GM12873 (cell line): ENCODE data around the gene DAP.

Source experiments
- TF ChIP-seq, protein P1 (sequence below): IDR thresholded peaks from 2 replicates; pipeline ENCODE4 v1.5.1; 2012; ENCODE audit warnings: low read depth, mild to moderate bottlenecking, moderate library complexity, low read length, control low read depth; ENCODE audit not compliant: insufficient read depth; ENCODE audit errors: missing control alignments

Gene DAP

DNA sequence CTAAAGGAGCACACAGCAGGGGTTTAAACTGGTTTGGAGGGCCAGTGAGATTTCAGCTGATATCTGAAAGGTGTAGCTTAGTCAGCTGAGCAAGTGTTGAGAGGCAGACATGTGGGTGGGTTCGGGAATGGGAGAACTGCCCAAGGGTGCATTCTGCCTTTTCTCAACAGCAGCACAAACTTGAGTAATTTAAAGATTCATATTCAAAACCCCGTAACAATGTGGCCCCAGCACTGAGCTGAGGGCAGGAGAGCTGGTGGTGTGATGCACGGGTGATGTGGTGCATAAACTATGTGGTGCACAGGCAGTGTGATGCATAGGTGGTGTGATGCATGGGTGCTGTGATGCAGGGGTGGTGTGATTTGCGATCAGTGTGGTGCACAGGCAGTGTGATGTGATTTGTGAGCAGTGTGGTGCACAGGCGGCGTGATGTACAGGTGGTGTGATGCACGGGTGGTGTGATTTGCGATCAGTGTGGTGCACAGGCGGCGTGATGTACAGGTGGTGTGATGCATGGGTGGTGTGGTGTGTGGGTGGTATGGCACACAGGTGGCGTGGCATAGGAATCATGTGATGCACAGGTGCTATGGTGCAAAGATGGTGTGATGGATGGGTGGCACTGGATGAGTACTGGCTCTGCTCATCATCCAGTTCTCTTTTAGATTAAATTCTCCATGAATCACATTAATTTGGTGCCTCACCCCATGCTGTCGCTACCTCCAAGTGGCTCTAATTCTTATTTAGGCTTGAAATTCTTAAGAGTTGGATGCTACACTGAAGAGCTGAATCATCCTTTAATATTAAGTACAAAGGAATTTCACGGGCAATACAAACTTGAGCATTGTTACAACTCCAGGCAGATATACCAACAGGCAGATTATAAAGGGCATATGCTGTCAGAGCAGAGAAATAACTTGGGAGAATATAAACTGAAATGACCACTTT is 53.6 kb downstream of the DAP start:
- TF ChIP-seq, protein P1, sequence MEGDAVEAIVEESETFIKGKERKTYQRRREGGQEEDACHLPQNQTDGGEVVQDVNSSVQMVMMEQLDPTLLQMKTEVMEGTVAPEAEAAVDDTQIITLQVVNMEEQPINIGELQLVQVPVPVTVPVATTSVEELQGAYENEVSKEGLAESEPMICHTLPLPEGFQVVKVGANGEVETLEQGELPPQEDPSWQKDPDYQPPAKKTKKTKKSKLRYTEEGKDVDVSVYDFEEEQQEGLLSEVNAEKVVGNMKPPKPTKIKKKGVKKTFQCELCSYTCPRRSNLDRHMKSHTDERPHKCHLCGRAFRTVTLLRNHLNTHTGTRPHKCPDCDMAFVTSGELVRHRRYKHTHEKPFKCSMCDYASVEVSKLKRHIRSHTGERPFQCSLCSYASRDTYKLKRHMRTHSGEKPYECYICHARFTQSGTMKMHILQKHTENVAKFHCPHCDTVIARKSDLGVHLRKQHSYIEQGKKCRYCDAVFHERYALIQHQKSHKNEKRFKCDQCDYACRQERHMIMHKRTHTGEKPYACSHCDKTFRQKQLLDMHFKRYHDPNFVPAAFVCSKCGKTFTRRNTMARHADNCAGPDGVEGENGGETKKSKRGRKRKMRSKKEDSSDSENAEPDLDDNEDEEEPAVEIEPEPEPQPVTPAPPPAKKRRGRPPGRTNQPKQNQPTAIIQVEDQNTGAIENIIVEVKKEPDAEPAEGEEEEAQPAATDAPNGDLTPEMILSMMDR: no peak

DNA sequence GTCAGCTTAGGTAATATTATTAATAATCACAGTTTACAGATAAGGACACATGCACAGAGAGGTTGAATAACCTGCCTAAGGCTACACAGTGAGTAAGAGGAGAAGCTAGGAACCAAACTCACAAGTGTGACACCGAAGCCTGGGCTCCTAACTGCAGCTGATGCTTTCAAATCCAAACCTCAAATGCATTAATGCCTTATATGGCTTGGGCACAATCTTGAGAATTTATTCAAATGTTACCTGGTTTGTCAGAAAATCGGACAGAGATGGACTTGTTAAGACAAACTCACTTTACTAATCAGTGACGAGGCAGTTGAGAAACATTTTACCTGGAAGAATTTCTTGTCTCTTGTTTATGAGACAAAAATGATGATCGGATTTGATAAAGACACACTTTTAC is 54.7 kb downstream of the DAP start:
- TF ChIP-seq, protein P1: no peak

DNA sequence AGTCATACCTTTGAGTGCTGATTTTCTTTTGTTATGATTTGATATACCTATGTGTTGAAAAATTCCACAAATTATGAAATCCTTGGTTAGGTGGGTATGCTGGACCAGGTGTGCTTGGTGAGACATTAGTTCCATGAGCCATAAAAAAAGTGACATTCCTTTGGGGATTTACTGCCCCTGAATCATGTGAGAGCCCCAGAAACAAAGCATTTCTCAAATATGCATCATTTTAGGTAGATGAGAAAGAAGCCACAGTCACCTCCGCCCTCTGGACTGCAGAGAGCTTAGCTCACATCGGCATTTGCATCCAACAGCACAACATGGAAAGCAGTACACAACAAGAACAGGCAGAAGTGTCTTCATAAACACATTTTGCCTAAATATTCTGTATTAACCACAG is 55.3 kb downstream of the DAP start:
- TF ChIP-seq, protein P1: no peak

DNA sequence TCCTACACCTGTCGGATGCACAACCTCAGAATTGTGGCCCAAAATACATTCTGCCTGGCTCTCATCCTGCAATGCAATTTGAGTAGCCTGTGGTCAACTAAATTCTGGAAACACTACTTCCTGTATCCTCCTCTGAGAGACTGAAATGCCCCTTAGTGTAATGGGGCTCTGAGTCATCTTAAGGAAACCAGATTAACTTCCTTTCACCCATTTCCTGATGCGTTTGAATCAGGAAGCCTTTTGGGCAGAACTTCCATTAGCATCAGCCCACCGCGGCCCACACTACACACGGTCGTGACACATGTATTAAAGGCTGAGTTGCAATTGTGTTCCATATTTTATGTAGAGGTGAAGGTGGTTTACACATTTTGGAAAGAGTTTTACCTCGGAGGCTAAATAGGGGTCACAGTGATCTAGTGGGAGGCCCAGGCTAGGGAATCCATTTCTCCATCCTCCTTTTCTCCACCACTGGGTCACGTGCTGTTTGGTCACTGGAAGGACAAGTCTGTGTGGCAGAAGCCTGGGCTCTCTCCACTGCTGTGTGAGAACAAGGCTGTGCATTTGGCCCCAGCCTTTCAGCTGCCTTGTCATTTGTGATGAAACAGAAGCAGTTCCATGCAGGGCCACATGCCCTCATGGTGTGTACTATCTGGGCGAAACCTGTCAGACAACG is 55.9 kb downstream of the DAP start:
- TF ChIP-seq, protein P1: no peak

DNA sequence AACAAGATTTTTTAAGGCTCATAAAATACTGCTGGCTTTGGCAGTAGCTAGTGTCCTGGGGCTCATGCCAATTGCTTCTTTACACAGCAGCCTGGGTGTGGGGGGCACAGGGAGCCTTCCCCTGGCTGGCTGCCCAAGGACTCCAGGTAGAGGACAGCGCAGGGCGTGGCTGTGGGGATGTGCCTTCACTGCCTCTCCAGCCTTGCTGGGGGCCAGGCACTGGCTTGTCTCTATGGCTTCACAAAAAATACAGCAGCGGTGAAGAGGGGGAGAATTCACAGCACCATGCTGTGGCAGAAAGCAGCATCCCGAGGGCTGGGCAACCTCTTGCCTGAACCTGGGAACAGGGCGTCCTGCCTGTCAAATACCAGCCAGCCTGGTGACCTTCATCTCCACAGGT is 57.4 kb downstream of the DAP start:
- TF ChIP-seq, protein P1: no peak

DNA sequence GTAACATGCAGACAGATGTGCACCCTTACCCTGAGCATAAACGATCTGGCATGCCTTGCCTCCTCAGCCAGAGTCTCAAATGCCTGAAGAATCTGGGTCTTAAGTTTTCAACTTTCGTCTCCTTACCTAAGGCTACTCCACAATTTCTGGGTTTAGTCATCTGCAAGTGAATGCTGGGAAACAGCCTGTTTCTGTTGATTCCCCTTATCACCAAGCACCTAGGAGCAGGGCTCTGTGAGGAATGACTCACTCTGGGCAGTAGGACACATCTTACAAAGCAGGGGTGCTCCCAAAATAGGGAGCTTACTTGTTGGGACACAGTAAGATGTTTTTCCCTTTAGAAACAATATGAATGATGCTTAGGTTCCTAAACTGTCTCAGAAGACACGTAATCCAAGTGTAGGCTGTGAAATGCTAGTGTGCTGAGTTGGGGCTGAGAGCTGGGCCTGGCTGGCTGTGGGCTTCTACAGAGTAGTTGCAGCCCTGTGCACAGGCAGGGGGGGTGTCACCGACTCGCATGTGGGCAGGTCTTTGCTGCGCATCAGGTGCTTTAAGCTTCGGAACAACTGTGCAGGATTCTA is 58.0 kb downstream of the DAP start:
- TF ChIP-seq, protein P1: no peak

DNA sequence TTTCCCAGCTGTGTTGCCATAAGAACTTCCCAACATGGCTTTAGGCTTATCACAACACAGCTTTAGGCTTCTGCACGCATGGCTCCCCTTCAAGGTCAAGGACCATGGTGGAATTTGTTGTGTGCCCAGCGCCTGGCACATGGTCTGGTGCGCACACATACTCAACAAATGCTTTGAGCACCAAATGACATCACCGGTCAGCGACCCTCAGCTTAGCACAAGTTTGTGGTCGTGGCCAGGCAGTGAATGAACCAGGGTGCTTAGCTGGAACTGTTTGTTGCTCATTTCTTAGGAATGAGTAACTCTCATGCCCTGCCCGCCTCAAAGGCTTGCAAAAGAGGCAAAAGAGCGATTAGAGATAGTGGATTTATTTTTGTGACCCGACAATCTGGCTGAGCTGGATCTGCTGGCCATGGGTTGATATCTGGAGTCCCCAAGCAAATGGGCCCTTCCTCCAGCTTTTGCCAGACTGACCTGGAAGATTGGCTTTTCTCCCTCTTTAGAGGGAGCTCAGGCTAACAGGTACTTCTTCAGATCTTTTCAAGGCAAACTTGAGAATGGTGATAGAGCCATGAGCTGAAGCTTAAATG is 58.9 kb downstream of the DAP start:
- TF ChIP-seq, protein P1: no peak
